ENCODE measurements around the gene FUS. TPM values are rescaled to one million over a fixed set of nuclear protein-coding genes. Genes with fewer than 3 reads are reported as not detected.
"Not testable (repeated sequence)": the region's sequence is repeated elsewhere in the genome, so short reads cannot be mapped to it uniquely, and the experiment has no call there.

The FUS gene
- total RNA-seq, 3 donors from 2014 or later = 59.0 to 78.3 (median 73.9) TPM

- no peak overlapping the region for H3K27ac ChIP-seq
- no peak for TF ChIP-seq POLR2AphosphoS5 (IDR thresholded peaks at IDR 0.05)
- no peak for TF ChIP-seq CTCF (IDR thresholded peaks at IDR 0.05)
- no peak for TF ChIP-seq POLR2A (IDR thresholded peaks at IDR 0.05)
- H3K4me3 ChIP-seq = peak overlapping the region in 1 of 3 donors; percentile 63
- intact Hi-C loops (cut with DNase I; ENCODE audit: low total_unique reads) = no loop called here
- no peak for DNase-seq (ENCODE audit: low spot score in 2 of 2)
- H3K36me3 ChIP-seq = no peaks in the 10 kb centered on the region
- no peaks in the 10 kb centered on the region for H3K4me1 ChIP-seq
- no peaks in the 10 kb centered on the region for H3K27me3 ChIP-seq
- H3K9me3 ChIP-seq = no peaks in the 10 kb centered on the region
These were observed 32.4 kb upstream of the FUS start for GRCh38 chr16:31147574-31147973.

GRCh38 chr16:31148281-31148728 is 31.6 kb upstream of the FUS start:
- H3K4me1 ChIP-seq = no peaks in the 10 kb centered on the region
- no peaks in the 10 kb centered on the region for H3K27me3 ChIP-seq
- TF ChIP-seq POLR2AphosphoS5 (IDR thresholded peaks at IDR 0.05) (no peak), POLR2A (IDR thresholded peaks at IDR 0.05) (no peak), CTCF (IDR thresholded peaks at IDR 0.05) (no peak)
- DNase-seq (ENCODE audit: low spot score in 2 of 2) = peak in 1 of 2 donors; percentile 46
- peak overlapping the region in 2 of 3 donors; percentile 40 to 63 for H3K4me3 ChIP-seq
- H3K36me3 ChIP-seq = no peaks in the 10 kb centered on the region
- H3K27ac ChIP-seq = no peak overlapping the region
- no peaks in the 10 kb centered on the region for H3K9me3 ChIP-seq
- intact Hi-C loops (cut with DNase I; ENCODE audit: low total_unique reads) = no loop called here

- Histone ChIP-seq H3K4me3 (no peak overlapping the region), H3K27me3 (no peaks in the 10 kb centered on the region), H3K4me1 (no peaks in the 10 kb centered on the region), H3K9me3 (no peaks in the 10 kb centered on the region), H3K36me3 (no peaks in the 10 kb centered on the region), H3K27ac (no peak overlapping the region)
- TF ChIP-seq CTCF (IDR thresholded peaks at IDR 0.05) (no peak), POLR2AphosphoS5 (IDR thresholded peaks at IDR 0.05) (no peak), POLR2A (IDR thresholded peaks at IDR 0.05) (no peak)
- intact Hi-C loops (cut with DNase I; ENCODE audit: low total_unique reads) = no loop called here
- no peak for DNase-seq (ENCODE audit: low spot score in 2 of 2)
These were observed 31.0 kb upstream of the FUS start for GRCh38 chr16:31148896-31149295.

GRCh38 chr16:31149332-31149731 is 30.6 kb upstream of the FUS start:
- DNase-seq (ENCODE audit: low spot score in 2 of 2) = no peak
- Histone ChIP-seq H3K9me3 (no peaks in the 10 kb centered on the region), H3K27ac (no peak overlapping the region), H3K27me3 (no peaks in the 10 kb centered on the region), H3K4me1 (no peaks in the 10 kb centered on the region), H3K36me3 (no peaks in the 10 kb centered on the region), H3K4me3 (peak overlapping the region in 1 of 3 donors; percentile 15)
- intact Hi-C loops (cut with DNase I; ENCODE audit: low total_unique reads) = no loop called here
- no peak for TF ChIP-seq POLR2AphosphoS5 (IDR thresholded peaks at IDR 0.05)
- no peak for TF ChIP-seq POLR2A (IDR thresholded peaks at IDR 0.05)
- no peak for TF ChIP-seq CTCF (IDR thresholded peaks at IDR 0.05)

- Histone ChIP-seq H3K36me3 (no peaks in the 10 kb centered on the region), H3K4me1 (no peaks in the 10 kb centered on the region), H3K9me3 (no peaks in the 10 kb centered on the region), H3K27ac (no peak within 1 kb of the TSS), H3K4me3 (peak within 1 kb of the TSS in 1 of 3 donors; percentile 15), H3K27me3 (no peaks in the 10 kb centered on the region)
- intact Hi-C loops (cut with DNase I; ENCODE audit: low total_unique reads) = no loop called here
- TF ChIP-seq CTCF (IDR thresholded peaks at IDR 0.05) (no peak), POLR2AphosphoS5 (IDR thresholded peaks at IDR 0.05) (no peak), POLR2A (IDR thresholded peaks at IDR 0.05) (no peak)
- no peak for DNase-seq (ENCODE audit: low spot score in 2 of 2)
These were observed 29.7 kb upstream of the FUS start, which contains the start of gene PRSS36 for GRCh38 chr16:31149894-31150890. PRSS36 (minus strand) TSS chr16:31150066; CDS start chr16:31150035, 31 bp downstream.

GRCh38 chr16:31150976-31151375 is 29.0 kb upstream of the FUS start:
- H3K27me3 ChIP-seq; H3K36me3 ChIP-seq; intact Hi-C loops (cut with DNase I; ENCODE audit: low total_unique reads); H3K4me3 ChIP-seq; H3K27ac ChIP-seq; DNase-seq (ENCODE audit: low spot score in 2 of 2); H3K4me1 ChIP-seq; H3K9me3 ChIP-seq: not testable (repeated sequence)
